Stimulated activated CD4-positive, alpha-beta T cell treated with anti-CD3 and anti-CD28 coated beads, Interleukin-1b, Interleukin-23, amount 100 ng/mL, for 48 hours (primary cell): ENCODE data around the gene TC2N.
"Not testable (repeated sequence)": the region's sequence is repeated elsewhere in the genome, so short reads cannot be mapped to it uniquely, and the experiment has no call there.

Source experiments
- DNase-seq: peaks from one replicate; pipeline ENCODE4 v3.0.0-alpha.2; 2020

The TC2N gene

GRCh38 chr14:91751719-91752118 is 115.6 kb downstream of the TC2N start:
- DNase-seq: no peak

GRCh38 chr14:91750634-91751198 is 116.6 kb downstream of the TC2N start:
- no peak for DNase-seq

GRCh38 chr14:91749868-91750267 is 117.5 kb downstream of the TC2N start:
- no peak for DNase-seq

- no peak for DNase-seq
Observed at GRCh38 chr14:91748049-91748448, 119.3 kb downstream of the TC2N start.

- no peak for DNase-seq
Observed at GRCh38 chr14:91745344-91745743, 122.0 kb downstream of the TC2N start.

GRCh38 chr14:91744068-91744480 is 123.3 kb downstream of the TC2N start:
- DNase-seq: peak; percentile 28

GRCh38 chr14:91743305-91743653 is 124.1 kb downstream of the TC2N start:
- no peak for DNase-seq

- DNase-seq: no peak
Observed at GRCh38 chr14:91742621-91743304, 124.6 kb downstream of the TC2N start.

- not testable (repeated sequence) for DNase-seq
Observed at GRCh38 chr14:91739867-91740266, 127.5 kb downstream of the TC2N start.

GRCh38 chr14:91737619-91738018 is 129.7 kb downstream of the TC2N start:
- DNase-seq: no peak

GRCh38 chr14:91732859-91733477 is 134.4 kb downstream of the TC2N start:
- peak; percentile 2 for DNase-seq

- DNase-seq: peak; percentile 23
Observed at GRCh38 chr14:91732439-91732838, 134.9 kb downstream of the TC2N start.

GRCh38 chr14:91731986-91732385 is 135.3 kb downstream of the TC2N start, which contains the start of gene CATSPERB:
CATSPERB (minus strand) TSS chr14:91732086; CDS start chr14:91729479, 2,607 bp downstream.
- DNase-seq: no peak

GRCh38 chr14:91731018-91731417 is 136.3 kb downstream of the TC2N start:
- DNase-seq: no peak

- DNase-seq: no peak
Observed at GRCh38 chr14:91729756-91730155, 137.6 kb downstream of the TC2N start.
